Stomach (tissue), 9 donors: ENCODE data around the gene SPEN. TPM values are rescaled to one million over a fixed set of nuclear protein-coding genes. Genes with fewer than 3 reads are reported as not detected.
"Not testable (repeated sequence)": the region's sequence is repeated elsewhere in the genome, so short reads cannot be mapped to it uniquely, and the experiment has no call there.

Source experiments
- DNase-seq, 2 donors: peaks; one replicate each; pipeline versions ENCODE4 v3.0.0 to v3.0.0-alpha.2; 2013 to 2019
- H3K27ac ChIP-seq, 5 donors: fragments of 200-600 bp in 4 of 5; sonication (generic) in 4 of 5; one replicate each; pipeline ENCODE4 v1.5.1; 2013 to 2019; ENCODE audit warnings: mild to moderate bottlenecking in 1 of 5, moderate library complexity in 1 of 5
- H3K27me3 ChIP-seq, 3 donors: fragments of 200-600 bp; sonication (generic); one replicate each; pipeline ENCODE4 v1.5.1; 2017 to 2019; ENCODE audit warnings: mixed run types in 1 of 3
- H3K36me3 ChIP-seq, 4 donors: fragments of 200-600 bp; sonication (generic); 1 replicate in 3 of 4; 2 replicates in 1 of 4; pipeline ENCODE4 v1.5.1; 2016 to 2019
- H3K4me1 ChIP-seq, 4 donors: fragments of 200-600 bp; sonication (generic); one replicate each; pipeline ENCODE4 v1.5.1; 2016 to 2019
- H3K4me3 ChIP-seq, 4 donors: fragments of 200-600 bp; sonication (generic) in 3 of 4; one replicate each; pipeline ENCODE4 v1.5.1; 2016 to 2019; ENCODE audit warnings: mild to moderate bottlenecking in 1 of 4
- H3K9me3 ChIP-seq, 4 donors: fragments of 200-600 bp; sonication (generic); one replicate each; pipeline ENCODE4 v1.5.1; 2016 to 2019
- CTCF ChIP-seq, 7 experiments: fragments of 450-650 bp in 4 of 7; fragments of 200-600 bp in 3 of 7; sonication (generic) in 3 of 7; IDR thresholded peaks; one replicate each; pipeline ENCODE4 v1.5.1; 2016 to 2019; ENCODE audit warnings: antibody characterized with exemption in 7 of 7, control low read depth in 2 of 7, mild to moderate bottlenecking in 1 of 7
- EP300 ChIP-seq: sonication (generic); formaldehyde crosslinking; IDR thresholded peaks from one replicate; pipeline ENCODE4 v1.6.1; 2017; ENCODE audit warnings: antibody characterized with exemption
- POLR2A ChIP-seq, 4 donors: fragments of 450-650 bp; IDR thresholded peaks; one replicate each; pipeline ENCODE4 v1.6.1; 2016; ENCODE audit warnings: antibody characterized with exemption in 4 of 4, control low read depth in 2 of 4, mild to moderate bottlenecking in 1 of 4, moderate library complexity in 1 of 4
- POLR2AphosphoS5 ChIP-seq, 3 donors: sonication (generic); formaldehyde crosslinking; IDR thresholded peaks; one replicate each; pipeline ENCODE4 v1.6.1; 2016; ENCODE audit warnings: antibody characterized with exemption in 3 of 3
- WGBS, 5 donors: extraction: QIAGEN DNeasy Blood & Tissue Kit in 3 of 5; methylation state at CpG; one replicate each; pipeline versions ENCODE4 v1.1.5 to v1.1.7; 2013 to 2018; 5-methylcytosine and 5-hydroxymethylcytosine counted together
- intact Hi-C: fragments of 100-400 bp; cut with DNase I; formaldehyde crosslinking; loops from one replicate; pipeline ENCODE4 v1.15.1; 2023; ENCODE audit warnings: low total_unique reads
- polyA plus RNA-seq, 3 donors: library from polyadenylated mRNA; stranded (reverse); fragments of 200-250 nt; gene quantifications; one replicate each; pipeline ENCODE4 v1.2.3, GENCODE V29; 2013
- total RNA-seq, 5 donors: library from RNA; depleted of rRNA; stranded (reverse); fragments of >200 nt; gene quantifications; one replicate each; pipeline versions ENCODE4 v1.1.0 to v1.2.3, GENCODE V29; 2014 to 2016
- donor health status: healthy with polysubstance abuse.
- donor health status: Bipolar disorder and iron deficiency.
- donor health status: healthy.

SPEN gene
- total and polyA plus RNA-seq, 8 donors, result 5.6 to 114 (median 28.8) TPM

GRCh38 chr1:15923241-15923640 is 75.7 kb downstream of the SPEN start:
- H3K4me1 ChIP-seq, result peaks cover 0 to 13% (median 0%) of the 10 kb centered on the region in 4 donors
- no peak for DNase-seq
- no peak overlapping the region for H3K27ac ChIP-seq
- no peak for TF ChIP-seq CTCF (IDR thresholded peaks at IDR 0.05)
- no peak for TF ChIP-seq POLR2A (IDR thresholded peaks at IDR 0.05)
- TF ChIP-seq EP300, result no peak
- TF ChIP-seq POLR2AphosphoS5 (IDR thresholded peaks at IDR 0.05), result no peak
- 61 to 79% (median 66%) methylated on average over 2 of the region's 2 CpGs for WGBS, 5 donors
- H3K27me3 ChIP-seq, result no peaks in the 10 kb centered on the region
- H3K36me3 ChIP-seq, result peaks cover 43 to 100% (median 99%) of the 10 kb centered on the region in 4 donors
- H3K9me3 ChIP-seq, result no peaks in the 10 kb centered on the region
- intact Hi-C loops, result no loop called here
- no peak overlapping the region for H3K4me3 ChIP-seq

GRCh38 chr1:15926448-15926847 is 78.9 kb downstream of the SPEN start:
- intact Hi-C loops, H3K9me3 ChIP-seq, H3K27me3 ChIP-seq, H3K4me3 ChIP-seq, H3K27ac ChIP-seq, DNase-seq: not testable (repeated sequence)
- H3K4me1 ChIP-seq, result peaks cover 0 to 13% (median 0%) of the 10 kb centered on the region in 4 donors
- WGBS, 5 donors, result 86 to 89% (median 87%) methylated on average over 8 of the region's 8 CpGs
- peaks cover 47 to 100% (median 99%) of the 10 kb centered on the region in 4 donors for H3K36me3 ChIP-seq

- Histone ChIP-seq H3K27ac (no peak overlapping the region), H3K4me1 (peaks cover 0 to 7% (median 0%) of the 10 kb centered on the region in 4 donors), H3K36me3 (peaks cover 64 to 100% (median 99%) of the 10 kb centered on the region in 4 donors), H3K4me3 (no peak overlapping the region), H3K9me3 (no peaks in the 10 kb centered on the region), H3K27me3 (no peaks in the 10 kb centered on the region)
- TF ChIP-seq POLR2A (IDR thresholded peaks at IDR 0.05), result no peak
- TF ChIP-seq POLR2AphosphoS5 (IDR thresholded peaks at IDR 0.05), result no peak
- no peak for TF ChIP-seq CTCF (IDR thresholded peaks at IDR 0.05)
- no peak for TF ChIP-seq EP300
- intact Hi-C loops, result no loop called here
- no peak for DNase-seq
- WGBS, 5 donors, result 87 to 95% (median 90%) methylated on average over 17 of the region's 17 CpGs
Observed at GRCh38 chr1:15928971-15929965, 81.8 kb downstream of the SPEN start.

- H3K4me3 ChIP-seq, result no peak overlapping the region
- no peak overlapping the region for H3K27ac ChIP-seq
- WGBS, 5 donors, result 87 to 97% (median 92%) methylated on average over 11 of the region's 11 CpGs
- TF ChIP-seq POLR2A (IDR thresholded peaks at IDR 0.05) (no peak), POLR2AphosphoS5 (IDR thresholded peaks at IDR 0.05) (no peak), EP300 (no peak), CTCF (IDR thresholded peaks at IDR 0.05) (no peak)
- no peaks in the 10 kb centered on the region for H3K4me1 ChIP-seq
- H3K27me3 ChIP-seq, result no peaks in the 10 kb centered on the region
- peaks cover 76 to 100% (median 100%) of the 10 kb centered on the region in 4 donors for H3K36me3 ChIP-seq
- no peak for DNase-seq
- intact Hi-C loops, result no loop called here
- no peaks in the 10 kb centered on the region for H3K9me3 ChIP-seq
Observed at GRCh38 chr1:15931401-15931800, 83.9 kb downstream of the SPEN start.
